Mesenchymal stem cell (in vitro differentiated cells and primary cell): ENCODE data around the gene BDKRB2.

Experiments used
- DNase-seq: peaks from one replicate; pipeline ENCODE4 v3.0.0-alpha.2; 2013
- H2AFZ ChIP-seq: one replicate; pipeline ENCODE4 v1.6.1; 2013; ENCODE audit warnings: low read depth, mild to moderate bottlenecking, control low read depth, inconsistent platforms, low read length, moderate library complexity
- H2AK5ac ChIP-seq: 2 replicates; pipeline ENCODE4 v1.6.1; 2013; ENCODE audit warnings: low read length, moderate library complexity, mild to moderate bottlenecking, inconsistent platforms; ENCODE audit not compliant: severe bottlenecking
- H2BK120ac ChIP-seq: one replicate; pipeline ENCODE4 v1.6.1; 2013; ENCODE audit warnings: low read depth, mild to moderate bottlenecking, inconsistent platforms, low read length, moderate library complexity
- H2BK12ac ChIP-seq, 2 experiments: one replicate each; pipeline ENCODE4 v1.6.1; 2013; ENCODE audit warnings: inconsistent platforms in 2 of 2, low read length in 2 of 2, mild to moderate bottlenecking in 2 of 2, moderate library complexity in 2 of 2, control low read depth in 1 of 2
- H2BK15ac ChIP-seq: one replicate; pipeline ENCODE4 v1.6.1; 2013; ENCODE audit warnings: mild to moderate bottlenecking, low read depth, inconsistent platforms; ENCODE audit not compliant: poor library complexity, severe bottlenecking
- H2BK5ac ChIP-seq: 2 replicates; pipeline ENCODE4 v1.6.1; 2013; ENCODE audit warnings: low read depth, mild to moderate bottlenecking, low read length, control low read depth, inconsistent platforms; ENCODE audit not compliant: poor library complexity, severe bottlenecking
- H3K14ac ChIP-seq, 2 experiments: one replicate each; pipeline ENCODE4 v1.6.1; 2013; ENCODE audit warnings: inconsistent platforms in 2 of 2, low read length in 2 of 2, control low read depth in 1 of 2, mild to moderate bottlenecking in 1 of 2, moderate library complexity in 1 of 2
- H3K18ac ChIP-seq, 2 experiments: one replicate each; pipeline ENCODE4 v1.6.1; 2013; ENCODE audit warnings: inconsistent platforms in 2 of 2, low read length in 2 of 2, control low read depth in 1 of 2, low read depth in 1 of 2, mild to moderate bottlenecking in 1 of 2
- H3K23ac ChIP-seq, 2 experiments: one replicate each; pipeline ENCODE4 v1.6.1; 2013; ENCODE audit warnings: inconsistent platforms in 2 of 2, low read length in 2 of 2, mild to moderate bottlenecking in 2 of 2, moderate library complexity in 2 of 2, control low read depth in 1 of 2
- H3K27ac ChIP-seq: 2 replicates; pipeline ENCODE4 v1.5.1; 2013; ENCODE audit warnings: mild to moderate bottlenecking, moderate library complexity, low read length, control low read depth, inconsistent platforms; ENCODE audit not compliant: poor library complexity, severe bottlenecking
- H3K27me3 ChIP-seq, 2 experiments: 2 replicates each; pipeline versions ENCODE4 v1.6.1 to v1.7.0; 2013; ENCODE audit warnings: low read length in 2 of 2, mild to moderate bottlenecking in 2 of 2, moderate library complexity in 2 of 2, control low read depth in 1 of 2, inconsistent platforms in 1 of 2; ENCODE audit not compliant: control insufficient read depth in 1 of 2, insufficient read depth in 1 of 2
- H3K36me3 ChIP-seq, 2 experiments: 2 replicates each; pipeline versions ENCODE4 v1.6.1 to v1.7.0; 2013; ENCODE audit warnings: low read length in 2 of 2, control low read depth in 1 of 2, inconsistent platforms in 1 of 2, low read depth in 1 of 2, mild to moderate bottlenecking in 1 of 2; ENCODE audit not compliant: insufficient read depth in 2 of 2, control insufficient read depth in 1 of 2
- H3K4ac ChIP-seq, 2 experiments: one replicate each; pipeline ENCODE4 v1.6.1; 2013; ENCODE audit warnings: inconsistent platforms in 2 of 2, low read length in 2 of 2, mild to moderate bottlenecking in 2 of 2, moderate library complexity in 2 of 2, control low read depth in 1 of 2, low read depth in 1 of 2
- H3K4me1 ChIP-seq: 2 replicates; pipeline ENCODE4 v1.6.1; 2013; ENCODE audit warnings: low read depth, low read length, control low read depth; ENCODE audit not compliant: control insufficient read depth, insufficient read depth
- H3K4me2 ChIP-seq: 2 replicates; pipeline ENCODE4 v1.6.1; 2013; ENCODE audit warnings: low read length, mild to moderate bottlenecking, inconsistent platforms; ENCODE audit not compliant: poor library complexity, severe bottlenecking
- H3K4me3 ChIP-seq, 2 experiments: 2 replicates each; pipeline versions ENCODE4 v1.5.1 to v1.7.0; 2013; ENCODE audit warnings: low read length in 2 of 2, mild to moderate bottlenecking in 2 of 2, control low read depth in 1 of 2, low read depth in 1 of 2; ENCODE audit not compliant: insufficient read depth in 1 of 2
- H3K79me1 ChIP-seq: replicated peaks from 2 replicates; pipeline ENCODE4 v1.6.1; 2013; ENCODE audit warnings: mild to moderate bottlenecking, control low read depth, low read length, inconsistent platforms; ENCODE audit not compliant: poor library complexity, severe bottlenecking
- H3K9ac ChIP-seq: 2 replicates; pipeline ENCODE4 v1.7.0; 2013; ENCODE audit warnings: mild to moderate bottlenecking, low read length, moderate library complexity
- H3K9me3 ChIP-seq: 2 replicates; pipeline ENCODE4 v1.7.0; 2013; ENCODE audit warnings: mild to moderate bottlenecking, low read length; ENCODE audit not compliant: control insufficient read depth
- H4K8ac ChIP-seq: one replicate; pipeline ENCODE4 v1.6.1; 2013; ENCODE audit warnings: inconsistent platforms, mild to moderate bottlenecking, low read length, moderate library complexity
- H4K91ac ChIP-seq: one replicate; pipeline ENCODE4 v1.6.1; 2013; ENCODE audit warnings: mild to moderate bottlenecking, low read length, inconsistent platforms
- WGBS: methylation state at CpG from one replicate; pipeline ENCODE4 v1.1.7; 2013; ENCODE audit warnings: mixed read lengths; 5-methylcytosine and 5-hydroxymethylcytosine counted together

The BDKRB2 gene

DNA sequence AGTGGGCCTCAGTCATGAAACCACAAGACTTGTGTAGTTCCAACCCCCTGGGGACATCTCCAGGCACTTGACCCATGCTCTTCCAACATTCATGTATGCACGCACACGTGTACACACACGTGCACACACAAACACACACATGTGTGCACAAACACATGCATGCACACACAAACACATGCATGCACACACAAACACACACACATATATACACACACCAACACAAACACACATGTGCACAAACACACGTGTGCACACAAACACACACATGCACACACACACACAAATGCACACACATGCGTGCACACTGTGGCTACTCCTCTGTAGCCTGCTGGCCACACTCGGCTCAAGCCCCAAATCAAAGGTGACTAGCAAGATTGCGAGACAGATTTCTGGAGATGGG, 22.8 kb downstream of the BDKRB2 start:
- no peak overlapping the region for H2BK120ac ChIP-seq
- peaks cover 45 to 84% of the 10 kb centered on the region in 2 experiments for H3K36me3 ChIP-seq
- no peak overlapping the region for H3K4me3 ChIP-seq
- peaks cover 33% of the 10 kb centered on the region for H3K79me1 ChIP-seq
- H3K4me2 ChIP-seq: no peak overlapping the region
- no peak overlapping the region for H4K91ac ChIP-seq
- H3K9ac ChIP-seq: no peak overlapping the region
- H3K9me3 ChIP-seq: no peaks in the 10 kb centered on the region
- no peak overlapping the region for H2AFZ ChIP-seq
- no peak overlapping the region for H3K4ac ChIP-seq
- no peak overlapping the region for H3K18ac ChIP-seq
- peak overlapping the region in 1 of 2 experiments; percentile 63 for H3K14ac ChIP-seq
- DNase-seq: no peak
- no peak overlapping the region for H3K23ac ChIP-seq
- no peak overlapping the region for H2BK5ac ChIP-seq
- H3K27ac ChIP-seq: no peak overlapping the region
- whole genome bisulfite sequencing: 87% methylated on average over 7 of the region's 7 CpGs
- H2BK12ac ChIP-seq: no peak overlapping the region
- no peaks in the 10 kb centered on the region for H3K27me3 ChIP-seq
- no peak overlapping the region for H2AK5ac ChIP-seq
- peaks cover 19% of the 10 kb centered on the region for H3K4me1 ChIP-seq
- H4K8ac ChIP-seq: no peak overlapping the region
- no peak overlapping the region for H2BK15ac ChIP-seq

DNA sequence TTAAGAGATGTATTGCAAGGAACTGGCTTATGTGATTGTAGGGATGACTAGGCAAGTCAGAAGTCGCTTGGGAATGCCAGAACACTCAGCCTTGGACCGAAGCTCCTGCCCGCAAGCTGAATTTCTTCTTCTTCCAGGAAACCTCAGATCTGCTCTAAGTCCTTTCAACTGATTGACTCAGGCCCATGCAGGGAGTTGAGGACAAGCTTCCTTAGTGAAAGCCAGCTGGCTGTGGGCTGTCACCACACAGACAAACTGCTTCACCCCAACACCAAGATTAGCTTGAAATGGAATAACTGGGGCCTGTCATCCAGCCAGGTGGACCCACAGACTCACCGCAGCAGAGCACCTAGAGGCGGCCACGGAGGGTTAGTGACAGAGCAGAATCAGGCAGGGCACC, 24.7 kb downstream of the BDKRB2 start:
- no peak overlapping the region for H4K8ac ChIP-seq
- peaks cover 31% of the 10 kb centered on the region for H3K4me1 ChIP-seq
- H3K4ac ChIP-seq: no peak overlapping the region
- DNase-seq: no peak
- no peak overlapping the region for H3K23ac ChIP-seq
- H3K79me1 ChIP-seq: peaks cover 33% of the 10 kb centered on the region
- no peak overlapping the region for H3K14ac ChIP-seq
- H2BK5ac ChIP-seq: no peak overlapping the region
- H3K36me3 ChIP-seq: peaks cover 40 to 80% of the 10 kb centered on the region in 2 experiments
- H2BK15ac ChIP-seq: no peak overlapping the region
- no peak overlapping the region for H4K91ac ChIP-seq
- H2BK12ac ChIP-seq: no peak overlapping the region
- 94% methylated on average over 6 of the region's 6 CpGs for WGBS
- H3K27me3 ChIP-seq: no peaks in the 10 kb centered on the region
- no peak overlapping the region for H3K18ac ChIP-seq
- no peak overlapping the region for H2AFZ ChIP-seq
- H3K9me3 ChIP-seq: no peaks in the 10 kb centered on the region
- H3K4me2 ChIP-seq: no peak overlapping the region
- no peak overlapping the region for H2AK5ac ChIP-seq
- no peak overlapping the region for H3K4me3 ChIP-seq
- H3K9ac ChIP-seq: no peak overlapping the region
- no peak overlapping the region for H3K27ac ChIP-seq
- H2BK120ac ChIP-seq: no peak overlapping the region

DNA sequence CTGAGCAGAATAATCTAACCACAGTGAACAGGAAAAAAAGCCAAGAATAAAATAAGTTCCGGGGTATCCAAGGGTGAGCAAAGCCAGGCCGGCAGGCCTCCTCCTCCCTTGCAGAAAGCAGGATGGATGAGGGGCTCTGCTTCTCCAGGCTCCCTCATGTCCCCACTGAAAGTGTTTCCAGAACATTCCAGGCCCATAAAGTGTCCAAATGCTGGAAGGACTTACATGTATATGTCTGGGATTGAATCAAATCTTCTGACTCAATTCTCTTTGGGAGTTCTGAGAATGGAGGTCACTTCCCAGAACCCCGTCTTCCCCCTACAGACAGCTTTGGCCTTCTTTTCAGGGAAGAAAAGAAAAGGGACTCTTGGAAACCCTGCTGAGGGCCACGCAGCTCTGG, 26.4 kb downstream of the BDKRB2 start:
- Histone ChIP-seq H2BK15ac (no peak overlapping the region), H3K79me1 (peaks cover 31% of the 10 kb centered on the region), H3K27me3 (no peaks in the 10 kb centered on the region), H3K14ac (no peak overlapping the region), H3K36me3 (peaks cover 31 to 72% of the 10 kb centered on the region in 2 experiments), H3K27ac (no peak overlapping the region), H3K4me2 (no peak overlapping the region), H3K4ac (no peak overlapping the region), H4K8ac (no peak overlapping the region), H3K4me3 (no peak overlapping the region), H4K91ac (no peak overlapping the region), H2BK120ac (no peak overlapping the region), H3K4me1 (peaks cover 32% of the 10 kb centered on the region), H2AFZ (no peak overlapping the region), H3K18ac (no peak overlapping the region), H3K9me3 (no peaks in the 10 kb centered on the region), H3K9ac (peak overlapping the region; percentile 46), H2BK5ac (no peak overlapping the region), H3K23ac (no peak overlapping the region), H2AK5ac (no peak overlapping the region), H2BK12ac (no peak overlapping the region)
- WGBS: 99% methylated on average over 4 of the region's 4 CpGs
- no peak for DNase-seq

DNA sequence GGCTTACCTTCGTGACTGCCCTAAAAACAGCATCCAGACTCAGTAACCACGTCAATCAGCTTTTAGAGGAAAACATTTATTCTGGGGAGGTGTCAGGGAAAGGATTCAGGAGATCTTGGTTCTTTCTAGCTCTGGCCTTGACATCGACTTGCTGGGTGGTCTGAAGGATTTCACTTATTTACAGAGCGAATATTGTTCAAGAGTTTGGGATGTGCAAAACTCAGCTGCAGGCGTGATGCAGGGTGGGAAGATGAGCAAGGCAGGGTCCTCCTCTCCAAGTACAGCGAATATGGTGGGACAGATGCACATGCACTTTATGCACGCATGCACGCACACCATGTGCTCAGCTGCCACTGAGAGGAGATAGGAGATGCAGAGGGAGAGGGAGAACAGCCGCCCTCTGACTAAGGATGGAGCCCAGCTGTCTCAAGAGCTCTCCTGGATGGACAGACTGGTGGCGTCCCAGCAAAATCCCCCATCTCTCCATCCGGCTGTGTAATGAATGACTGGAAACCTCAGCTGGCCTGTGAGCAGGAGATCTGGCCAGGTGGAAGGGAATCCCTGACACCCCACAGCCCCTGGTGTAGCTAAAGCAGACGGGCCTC, 27.0 kb downstream of the BDKRB2 start:
- Histone ChIP-seq H3K4me2 (no peak overlapping the region), H3K4me1 (peaks cover 31% of the 10 kb centered on the region), H3K36me3 (peaks cover 32 to 75% of the 10 kb centered on the region in 2 experiments), H2BK120ac (no peak overlapping the region), H4K8ac (no peak overlapping the region), H3K4me3 (no peak overlapping the region), H3K27ac (no peak overlapping the region), H3K79me1 (peaks cover 31% of the 10 kb centered on the region), H3K14ac (peak overlapping the region in 1 of 2 experiments; percentile 8), H2BK15ac (no peak overlapping the region), H3K18ac (no peak overlapping the region), H2BK5ac (no peak overlapping the region), H3K27me3 (no peaks in the 10 kb centered on the region), H3K9ac (peak overlapping the region; percentile 46), H3K4ac (no peak overlapping the region), H2AFZ (no peak overlapping the region), H3K9me3 (no peaks in the 10 kb centered on the region), H2BK12ac (no peak overlapping the region), H3K23ac (no peak overlapping the region), H2AK5ac (no peak overlapping the region), H4K91ac (no peak overlapping the region)
- 89% methylated on average over 11 of the region's 12 CpGs for WGBS
- no peak for DNase-seq
